Measurements from ENCODE around the gene TBX1.

The TBX1 gene

DNA sequence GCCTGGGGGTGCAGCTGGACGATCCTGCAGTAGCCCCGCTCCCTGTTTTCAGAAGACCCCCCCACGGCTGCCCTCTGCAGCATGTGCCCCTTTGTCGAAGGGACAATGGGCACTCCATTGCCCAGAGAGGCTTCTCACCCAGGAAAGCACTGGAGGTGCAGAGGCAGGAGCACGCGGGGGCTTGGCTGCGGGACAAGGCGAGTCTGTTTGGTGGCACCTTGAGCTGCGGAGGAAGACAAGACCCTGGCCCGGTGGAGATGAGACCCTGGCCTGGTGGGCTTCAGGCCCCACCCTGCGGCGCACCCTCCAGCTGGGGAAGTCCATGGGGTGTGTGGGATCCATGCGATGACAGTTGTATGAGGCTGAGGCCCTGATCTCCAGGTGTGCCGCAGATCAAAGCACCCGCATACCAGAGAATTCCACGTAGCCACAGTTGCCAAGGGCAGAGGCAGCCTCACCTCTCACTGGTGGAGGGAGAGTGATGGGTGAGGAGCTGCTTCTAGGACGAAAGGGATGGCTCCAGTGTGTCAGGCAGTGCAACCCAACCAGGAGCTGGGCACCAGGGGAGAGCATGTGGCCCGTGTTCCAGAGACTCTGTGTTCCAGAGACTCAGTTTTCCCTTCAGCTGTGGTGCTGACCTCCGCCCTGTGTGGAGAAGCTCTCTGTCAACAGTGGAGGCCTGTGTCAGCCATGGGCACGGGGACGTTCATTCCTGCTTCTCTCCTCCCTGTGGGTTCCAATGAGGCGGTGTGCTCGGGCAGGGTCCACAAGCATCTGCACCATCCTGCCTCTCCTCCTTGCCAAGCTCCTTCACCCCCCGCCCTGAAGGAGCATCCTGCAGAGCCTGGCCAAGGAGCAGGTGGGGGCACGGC lies 10.0 kb downstream of the TBX1 start:
- TF ChIP-seq, protein P1, sequence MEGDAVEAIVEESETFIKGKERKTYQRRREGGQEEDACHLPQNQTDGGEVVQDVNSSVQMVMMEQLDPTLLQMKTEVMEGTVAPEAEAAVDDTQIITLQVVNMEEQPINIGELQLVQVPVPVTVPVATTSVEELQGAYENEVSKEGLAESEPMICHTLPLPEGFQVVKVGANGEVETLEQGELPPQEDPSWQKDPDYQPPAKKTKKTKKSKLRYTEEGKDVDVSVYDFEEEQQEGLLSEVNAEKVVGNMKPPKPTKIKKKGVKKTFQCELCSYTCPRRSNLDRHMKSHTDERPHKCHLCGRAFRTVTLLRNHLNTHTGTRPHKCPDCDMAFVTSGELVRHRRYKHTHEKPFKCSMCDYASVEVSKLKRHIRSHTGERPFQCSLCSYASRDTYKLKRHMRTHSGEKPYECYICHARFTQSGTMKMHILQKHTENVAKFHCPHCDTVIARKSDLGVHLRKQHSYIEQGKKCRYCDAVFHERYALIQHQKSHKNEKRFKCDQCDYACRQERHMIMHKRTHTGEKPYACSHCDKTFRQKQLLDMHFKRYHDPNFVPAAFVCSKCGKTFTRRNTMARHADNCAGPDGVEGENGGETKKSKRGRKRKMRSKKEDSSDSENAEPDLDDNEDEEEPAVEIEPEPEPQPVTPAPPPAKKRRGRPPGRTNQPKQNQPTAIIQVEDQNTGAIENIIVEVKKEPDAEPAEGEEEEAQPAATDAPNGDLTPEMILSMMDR (conservative IDR thresholded peaks at IDR 0.05; ENCODE audit: low read depth), result no peak
- no peak for DNase-seq (ENCODE audit: low spot score)
- H3K27ac ChIP-seq, result no peak overlapping the region
- POLR2A ChIA-PET (ENCODE audit: low non-redundant PET), result no interaction called here
- CTCF ChIA-PET, result interaction anchor here (0.6 to 1.2 kb wide), 2 partner anchors 14 to 520 kb away, joined by 4 read pairs; no protein-coding TSS in a partner anchor

DNA sequence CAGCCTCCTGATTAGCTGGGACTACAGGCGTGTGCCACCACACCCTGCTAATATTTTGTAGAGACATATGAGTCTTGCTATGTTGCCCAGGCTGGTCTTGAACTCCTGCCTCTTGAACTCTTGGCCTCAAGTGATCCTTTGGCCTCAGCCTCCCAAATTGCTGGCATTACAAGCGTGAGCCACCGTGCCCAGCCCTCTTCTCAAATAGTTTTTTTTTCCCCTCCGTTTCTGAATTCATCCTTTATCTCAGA lies 11.8 kb downstream of the TBX1 start:
- no peak for DNase-seq (ENCODE audit: low spot score)
- TF ChIP-seq, protein P1 (conservative IDR thresholded peaks at IDR 0.05; ENCODE audit: low read depth), result no peak
- ChIA-PET CTCF (no interaction called here), POLR2A (ENCODE audit: low non-redundant PET) (no interaction called here)
- no peak overlapping the region for H3K27ac ChIP-seq

GRCh38 chr22:19772673-19773469 lies 12.3 kb downstream of the TBX1 start:
- CTCF ChIA-PET, result no interaction called here
- no peak overlapping the region for H3K27ac ChIP-seq
- TF ChIP-seq, protein P1 (conservative IDR thresholded peaks at IDR 0.05; ENCODE audit: low read depth), result no peak
- DNase-seq (ENCODE audit: low spot score), result no peak
- POLR2A ChIA-PET (ENCODE audit: low non-redundant PET), result no interaction called here

DNA sequence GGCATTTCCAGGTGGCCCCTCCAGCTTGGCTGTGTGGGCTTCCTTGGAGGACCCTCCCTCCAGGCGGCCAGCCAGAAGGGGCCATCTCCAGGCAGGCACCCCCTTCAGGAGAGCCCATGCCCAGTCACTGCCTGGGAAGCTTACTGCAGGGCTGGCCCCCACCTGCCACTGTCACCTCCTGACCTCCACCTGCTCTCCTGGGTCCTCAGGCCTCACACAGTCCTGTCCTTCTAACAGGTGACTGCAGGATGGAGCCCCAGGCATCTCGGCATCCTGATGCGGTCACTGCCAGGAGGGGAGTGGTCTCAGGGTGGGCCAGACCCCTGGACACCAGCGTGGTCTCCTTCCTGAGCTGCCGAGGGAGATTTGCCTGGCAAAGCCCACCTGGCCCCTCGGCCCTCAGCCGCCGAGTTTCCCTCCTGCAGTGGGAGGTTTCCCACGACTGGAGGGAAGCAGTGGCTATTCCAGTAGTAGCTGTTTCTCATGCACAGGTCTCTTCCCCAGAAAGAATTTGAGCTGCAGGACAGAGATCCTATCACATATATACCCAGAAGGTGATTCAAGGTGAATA lies 13.0 kb downstream of the TBX1 start:
- TF ChIP-seq, protein P1 (conservative IDR thresholded peaks at IDR 0.05; ENCODE audit: low read depth), result no peak
- CTCF ChIA-PET, result no interaction called here
- no peak overlapping the region for H3K27ac ChIP-seq
- no peak for DNase-seq (ENCODE audit: low spot score)
- POLR2A ChIA-PET (ENCODE audit: low non-redundant PET), result no interaction called here

DNA sequence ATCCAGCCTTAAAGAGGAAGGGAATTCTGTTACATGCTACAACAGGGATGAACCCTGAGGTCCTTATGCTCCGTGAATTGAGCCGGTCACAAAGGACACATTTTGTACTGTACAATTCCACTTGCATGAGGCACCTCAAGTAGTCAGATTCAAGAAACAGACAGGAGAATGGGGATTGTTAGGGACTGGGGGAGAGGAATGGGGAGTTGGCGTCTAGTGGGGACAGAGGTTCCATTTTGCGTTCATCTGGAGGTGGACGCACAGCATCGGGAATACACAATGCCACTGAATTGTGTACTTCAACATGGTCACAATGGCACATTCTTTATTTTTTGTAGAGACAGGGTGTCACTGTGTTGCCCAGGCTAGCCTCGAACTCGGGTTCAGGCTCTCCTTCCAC lies 14.1 kb downstream of the TBX1 start:
- TF ChIP-seq, protein P1 (conservative IDR thresholded peaks at IDR 0.05; ENCODE audit: low read depth), result no peak

GRCh38 chr22:19775496-19776325 lies 15.1 kb downstream of the TBX1 start:
- TF ChIP-seq, protein P1 (conservative IDR thresholded peaks at IDR 0.05; ENCODE audit: low read depth), result no peak
- no peak for DNase-seq (ENCODE audit: low spot score)
- CTCF ChIA-PET, result interaction anchor here (0.7 to 1.2 kb wide), 2 partner anchors 45 to 483 kb away, joined by 3 read pairs; no protein-coding TSS in a partner anchor
- H3K27ac ChIP-seq, result no peak overlapping the region
- POLR2A ChIA-PET (ENCODE audit: low non-redundant PET), result no interaction called here

More for the DNA sequence above, 14.1 kb downstream of the TBX1 start:
- ChIA-PET POLR2A (ENCODE audit: low non-redundant PET) (no interaction called here), CTCF (no interaction called here)
- no peak overlapping the region for H3K27ac ChIP-seq
- no peak for DNase-seq (ENCODE audit: low spot score)

Data from RWPE1 (cell line).